Measurements from ENCODE around the gene DHRSX. TPM values are rescaled to one million over a fixed set of nuclear protein-coding genes. Genes with fewer than 3 reads are reported as not detected.

The DHRSX gene
- total and polyA plus RNA-seq, 10 of the 15 experiments (the other 5 are each of a cell fraction or from before 2014, with no cell fraction given): 1.7 to 39.5 (median 16.5) TPM

DNA sequence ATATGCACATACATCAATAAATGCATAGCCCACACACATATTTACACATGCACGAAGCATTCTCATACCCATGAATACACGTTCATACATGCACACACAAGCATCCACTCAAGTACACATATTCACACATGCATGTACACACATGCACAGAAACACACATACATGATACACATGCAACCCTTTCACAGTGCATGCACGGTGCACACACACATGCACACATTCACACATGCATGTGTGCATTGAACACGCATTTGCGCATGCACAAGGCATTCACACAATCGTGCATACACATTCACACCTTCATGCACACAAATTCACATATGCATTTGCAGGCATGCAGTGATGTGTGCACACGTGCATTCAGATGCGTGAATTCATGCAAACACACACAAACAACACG is 324.5 kb downstream of the DHRSX start (continued):
- TF ChIP-seq, protein P1, sequence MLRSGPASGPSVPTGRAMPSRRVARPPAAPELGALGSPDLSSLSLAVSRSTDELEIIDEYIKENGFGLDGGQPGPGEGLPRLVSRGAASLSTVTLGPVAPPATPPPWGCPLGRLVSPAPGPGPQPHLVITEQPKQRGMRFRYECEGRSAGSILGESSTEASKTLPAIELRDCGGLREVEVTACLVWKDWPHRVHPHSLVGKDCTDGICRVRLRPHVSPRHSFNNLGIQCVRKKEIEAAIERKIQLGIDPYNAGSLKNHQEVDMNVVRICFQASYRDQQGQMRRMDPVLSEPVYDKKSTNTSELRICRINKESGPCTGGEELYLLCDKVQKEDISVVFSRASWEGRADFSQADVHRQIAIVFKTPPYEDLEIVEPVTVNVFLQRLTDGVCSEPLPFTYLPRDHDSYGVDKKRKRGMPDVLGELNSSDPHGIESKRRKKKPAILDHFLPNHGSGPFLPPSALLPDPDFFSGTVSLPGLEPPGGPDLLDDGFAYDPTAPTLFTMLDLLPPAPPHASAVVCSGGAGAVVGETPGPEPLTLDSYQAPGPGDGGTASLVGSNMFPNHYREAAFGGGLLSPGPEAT (IDR thresholded peaks at IDR 0.05; ENCODE audit: low read depth): no peak
- TF ChIP-seq, protein P2, sequence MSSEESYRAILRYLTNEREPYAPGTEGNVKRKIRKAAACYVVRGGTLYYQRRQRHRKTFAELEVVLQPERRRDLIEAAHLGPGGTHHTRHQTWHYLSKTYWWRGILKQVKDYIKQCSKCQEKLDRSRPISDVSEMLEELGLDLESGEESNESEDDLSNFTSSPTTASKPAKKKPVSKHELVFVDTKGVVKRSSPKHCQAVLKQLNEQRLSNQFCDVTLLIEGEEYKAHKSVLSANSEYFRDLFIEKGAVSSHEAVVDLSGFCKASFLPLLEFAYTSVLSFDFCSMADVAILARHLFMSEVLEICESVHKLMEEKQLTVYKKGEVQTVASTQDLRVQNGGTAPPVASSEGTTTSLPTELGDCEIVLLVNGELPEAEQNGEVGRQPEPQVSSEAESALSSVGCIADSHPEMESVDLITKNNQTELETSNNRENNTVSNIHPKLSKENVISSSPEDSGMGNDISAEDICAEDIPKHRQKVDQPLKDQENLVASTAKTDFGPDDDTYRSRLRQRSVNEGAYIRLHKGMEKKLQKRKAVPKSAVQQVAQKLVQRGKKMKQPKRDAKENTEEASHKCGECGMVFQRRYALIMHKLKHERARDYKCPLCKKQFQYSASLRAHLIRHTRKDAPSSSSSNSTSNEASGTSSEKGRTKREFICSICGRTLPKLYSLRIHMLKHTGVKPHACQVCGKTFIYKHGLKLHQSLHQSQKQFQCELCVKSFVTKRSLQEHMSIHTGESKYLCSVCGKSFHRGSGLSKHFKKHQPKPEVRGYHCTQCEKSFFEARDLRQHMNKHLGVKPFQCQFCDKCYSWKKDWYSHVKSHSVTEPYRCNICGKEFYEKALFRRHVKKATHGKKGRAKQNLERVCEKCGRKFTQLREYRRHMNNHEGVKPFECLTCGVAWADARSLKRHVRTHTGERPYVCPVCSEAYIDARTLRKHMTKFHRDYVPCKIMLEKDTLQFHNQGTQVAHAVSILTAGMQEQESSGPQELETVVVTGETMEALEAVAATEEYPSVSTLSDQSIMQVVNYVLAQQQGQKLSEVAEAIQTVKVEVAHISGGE (CRISPR knock-in tag; IDR thresholded peaks at IDR 0.05): no peak
- no peak for TF ChIP-seq TAF1 (IDR thresholded peaks at IDR 0.05; ENCODE audit: borderline replicate concordance, low read depth, low read length)
- TF ChIP-seq ESRRA (IDR thresholded peaks at IDR 0.05; ENCODE audit: low read length): no peak
- TF ChIP-seq SP1 (IDR thresholded peaks at IDR 0.05; ENCODE audit: low read depth, low read length): no peak
- TF ChIP-seq TARDBP (IDR thresholded peaks at IDR 0.05; ENCODE audit: borderline replicate concordance): no peak
- no peak for TF ChIP-seq FOS (IDR thresholded peaks at IDR 0.05; ENCODE audit: borderline replicate concordance, extremely low read depth, insufficient read length)
- no peak for TF ChIP-seq RAD51 (IDR thresholded peaks at IDR 0.05)
- TF ChIP-seq, protein P3, sequence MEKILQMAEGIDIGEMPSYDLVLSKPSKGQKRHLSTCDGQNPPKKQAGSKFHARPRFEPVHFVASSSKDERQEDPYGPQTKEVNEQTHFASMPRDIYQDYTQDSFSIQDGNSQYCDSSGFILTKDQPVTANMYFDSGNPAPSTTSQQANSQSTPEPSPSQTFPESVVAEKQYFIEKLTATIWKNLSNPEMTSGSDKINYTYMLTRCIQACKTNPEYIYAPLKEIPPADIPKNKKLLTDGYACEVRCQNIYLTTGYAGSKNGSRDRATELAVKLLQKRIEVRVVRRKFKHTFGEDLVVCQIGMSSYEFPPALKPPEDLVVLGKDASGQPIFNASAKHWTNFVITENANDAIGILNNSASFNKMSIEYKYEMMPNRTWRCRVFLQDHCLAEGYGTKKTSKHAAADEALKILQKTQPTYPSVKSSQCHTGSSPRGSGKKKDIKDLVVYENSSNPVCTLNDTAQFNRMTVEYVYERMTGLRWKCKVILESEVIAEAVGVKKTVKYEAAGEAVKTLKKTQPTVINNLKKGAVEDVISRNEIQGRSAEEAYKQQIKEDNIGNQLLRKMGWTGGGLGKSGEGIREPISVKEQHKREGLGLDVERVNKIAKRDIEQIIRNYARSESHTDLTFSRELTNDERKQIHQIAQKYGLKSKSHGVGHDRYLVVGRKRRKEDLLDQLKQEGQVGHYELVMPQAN (conservative IDR thresholded peaks at IDR 0.05): no peak
